Measurements from ENCODE around the gene CDC42BPA.

The CDC42BPA gene

DNA sequence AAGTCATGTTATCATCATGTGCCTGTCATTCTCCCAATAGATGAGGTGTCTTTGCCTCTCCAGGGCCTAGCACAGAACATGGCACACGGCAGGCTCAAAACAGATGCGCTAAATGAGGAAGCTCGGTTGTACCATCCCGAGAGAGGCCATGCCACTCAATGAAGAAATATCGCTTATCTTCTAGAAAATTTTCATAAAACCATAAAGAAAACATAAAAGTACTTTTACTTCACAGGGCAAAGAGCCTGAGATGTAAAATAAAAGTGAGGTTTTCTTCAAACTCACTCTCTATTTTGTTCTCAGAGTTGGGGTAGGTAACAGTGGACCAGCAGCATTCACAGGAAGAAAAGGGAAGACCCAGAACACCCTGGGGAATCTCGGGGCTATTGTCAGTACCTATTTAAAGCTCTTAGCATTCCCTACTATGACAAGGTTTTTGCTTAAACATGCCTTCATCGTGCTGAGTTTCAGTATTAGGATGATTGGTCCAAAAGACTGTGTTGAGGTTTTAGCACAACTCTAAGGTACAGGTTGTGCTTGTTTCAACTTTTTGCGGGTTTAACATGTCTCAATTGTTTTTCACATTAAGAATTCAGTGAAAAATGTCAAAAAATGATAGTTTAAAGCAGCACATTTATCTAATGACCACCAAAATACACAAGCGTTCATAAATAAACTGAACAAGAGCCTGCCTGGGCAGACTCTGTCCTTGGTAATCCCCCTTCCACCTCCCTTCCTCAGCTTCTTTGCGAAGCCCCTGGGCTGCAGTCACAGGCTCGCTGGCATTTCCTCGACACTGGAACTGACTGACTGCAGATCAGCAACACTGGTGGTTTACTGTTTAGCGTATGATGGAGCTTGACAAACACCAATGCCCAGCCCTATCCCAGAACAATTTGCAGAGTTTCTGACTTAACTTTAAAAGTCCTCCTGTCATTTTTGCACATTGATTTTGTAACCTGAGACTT lies 322.6 kb downstream of the CDC42BPA start:
- FAIRE-seq, result no peak
- no peak for DNase-seq (ENCODE audit: low spot score)

GRCh38 chr1:226994586-226995364 lies 323.5 kb downstream of the CDC42BPA start:
- no peak for FAIRE-seq
- DNase-seq (ENCODE audit: low spot score), result no peak

- no peak for DNase-seq (ENCODE audit: low spot score)
- FAIRE-seq, result no peak
Measured at GRCh38 chr1:226993814-226994585, 324.3 kb downstream of the CDC42BPA start.

DNA sequence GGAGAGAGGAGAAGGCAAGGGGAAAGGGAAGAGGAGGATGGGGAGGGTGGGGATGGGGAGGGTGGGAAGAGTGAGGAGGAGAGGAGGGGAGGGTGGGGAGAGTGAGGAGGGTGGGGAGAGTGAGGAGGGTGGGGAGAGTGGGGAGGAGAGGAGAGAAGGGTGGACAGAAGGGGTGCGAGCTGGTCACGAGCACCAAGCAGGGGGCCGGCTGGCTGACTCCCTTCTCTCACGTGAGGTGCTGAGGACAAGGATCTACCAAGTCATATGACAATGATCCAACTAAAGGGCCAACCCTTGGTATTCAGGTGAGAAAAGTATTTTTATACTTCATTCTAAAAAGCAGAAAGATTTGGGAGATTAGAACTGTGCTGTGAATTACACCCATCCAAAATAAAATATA lies 326.4 kb downstream of the CDC42BPA start:
- no peak for DNase-seq (ENCODE audit: low spot score)
- no peak for FAIRE-seq

DNA sequence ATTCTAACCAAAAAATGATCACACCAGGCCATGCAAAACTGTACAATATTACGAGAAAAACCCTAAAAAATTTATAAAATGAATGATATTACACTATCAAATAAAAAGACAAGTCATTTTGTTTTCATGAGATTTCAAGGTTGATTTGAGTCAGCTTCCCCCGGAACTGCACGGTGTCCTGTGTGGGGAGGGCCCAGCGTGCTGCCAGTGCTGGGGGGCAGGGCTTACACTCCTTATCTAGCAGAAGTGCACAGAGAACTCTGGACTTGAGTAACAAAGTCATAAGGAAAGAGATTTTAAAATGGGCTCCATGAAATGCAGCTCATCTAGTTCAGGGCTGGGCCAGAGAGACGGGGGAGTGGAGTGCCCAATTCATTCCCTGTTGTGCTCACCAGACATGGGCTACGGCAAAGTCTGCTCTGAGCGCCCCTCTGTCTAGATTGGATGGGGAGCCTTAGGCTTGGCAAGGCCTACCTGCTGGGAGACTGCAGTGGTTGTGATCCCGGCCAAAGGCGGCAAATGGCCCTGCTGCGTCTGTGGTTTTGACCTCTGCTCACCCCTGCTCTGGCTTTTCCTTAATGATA lies 328.1 kb downstream of the CDC42BPA start:
- no peak for DNase-seq (ENCODE audit: low spot score)

DNA sequence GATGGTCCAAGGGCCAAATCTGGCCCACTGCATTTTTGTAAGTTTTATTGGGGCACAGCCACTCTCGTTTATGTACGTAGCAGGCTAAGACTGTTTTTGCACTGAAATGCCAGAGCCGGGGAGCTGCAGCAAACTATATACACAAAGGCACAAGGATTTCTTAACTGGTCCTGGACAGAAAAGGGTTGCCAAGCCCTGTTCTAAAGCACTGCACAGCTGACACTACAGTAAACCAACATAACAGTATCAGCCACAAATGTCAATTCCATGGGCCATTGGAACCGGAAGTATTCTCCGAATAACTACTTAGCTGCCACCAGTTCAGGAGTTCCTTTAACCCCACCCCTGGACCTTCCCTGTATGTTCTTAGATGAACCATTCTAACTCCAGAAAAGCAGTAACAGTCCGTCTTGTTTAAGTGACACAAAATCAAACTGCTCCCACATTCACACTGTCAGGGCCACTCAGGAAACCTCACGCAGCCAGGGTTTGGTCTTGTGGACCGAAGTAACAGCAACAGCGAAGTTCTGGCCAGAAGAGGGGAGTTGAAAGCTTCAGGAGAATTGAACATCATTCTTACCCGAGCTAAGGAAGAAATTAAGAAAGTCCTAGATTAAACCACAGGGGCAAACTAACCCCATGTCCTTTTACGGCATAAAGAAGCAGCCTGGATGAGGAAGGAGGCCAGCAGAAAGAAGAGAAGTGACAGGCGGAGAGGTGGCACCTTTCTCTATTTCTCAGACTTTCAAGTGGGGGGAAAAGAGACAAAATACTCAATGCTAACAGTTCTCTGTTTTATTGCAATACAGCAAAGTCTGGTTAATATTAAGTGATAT lies 329.0 kb downstream of the CDC42BPA start:
- DNase-seq (ENCODE audit: low spot score) (no peak), FAIRE-seq (no peak)

More for the DNA sequence above, 328.1 kb downstream of the CDC42BPA start:
- no peak for FAIRE-seq

DNA sequence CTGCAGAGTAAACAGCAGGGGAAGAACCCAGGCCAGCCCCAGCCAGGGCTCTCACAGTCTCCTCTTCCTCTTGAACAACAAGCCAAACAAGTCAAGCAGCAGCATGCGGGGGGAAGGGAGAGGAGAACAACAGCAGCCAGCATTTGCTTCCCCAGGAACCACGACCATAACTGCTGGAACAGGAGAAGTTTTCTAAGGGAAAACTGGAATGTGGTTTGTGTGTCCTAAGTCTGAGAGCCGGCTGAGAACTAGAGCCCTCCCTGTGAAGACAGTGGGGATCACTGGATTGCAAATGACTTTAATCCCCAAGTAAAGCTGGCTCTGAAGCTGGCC lies 330.0 kb downstream of the CDC42BPA start:
- no peak for FAIRE-seq
- no peak for DNase-seq (ENCODE audit: low spot score)

- no peak for DNase-seq (ENCODE audit: low spot score)
- no peak for FAIRE-seq
Measured at GRCh38 chr1:226987623-226988333, 330.5 kb downstream of the CDC42BPA start.

DNA sequence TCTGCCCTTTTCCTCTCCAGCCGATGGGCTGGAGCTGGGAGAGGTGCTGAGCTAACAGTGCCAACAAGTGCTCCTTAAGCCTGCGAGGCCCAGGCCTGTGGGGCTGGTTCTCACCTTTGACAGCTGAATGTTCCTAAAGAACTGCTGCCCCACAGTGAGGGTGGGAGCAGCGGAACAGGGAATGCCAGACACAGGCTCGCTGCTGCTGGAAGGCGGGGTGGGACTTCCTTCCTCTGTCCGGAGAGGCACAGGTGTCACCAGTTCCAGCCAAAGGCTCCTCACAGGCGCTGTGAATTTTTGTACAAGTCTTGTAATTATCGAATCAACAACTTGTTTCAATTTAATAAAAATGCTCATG lies 331.1 kb downstream of the CDC42BPA start:
- FAIRE-seq, result no peak
- DNase-seq (ENCODE audit: low spot score), result no peak

DNA sequence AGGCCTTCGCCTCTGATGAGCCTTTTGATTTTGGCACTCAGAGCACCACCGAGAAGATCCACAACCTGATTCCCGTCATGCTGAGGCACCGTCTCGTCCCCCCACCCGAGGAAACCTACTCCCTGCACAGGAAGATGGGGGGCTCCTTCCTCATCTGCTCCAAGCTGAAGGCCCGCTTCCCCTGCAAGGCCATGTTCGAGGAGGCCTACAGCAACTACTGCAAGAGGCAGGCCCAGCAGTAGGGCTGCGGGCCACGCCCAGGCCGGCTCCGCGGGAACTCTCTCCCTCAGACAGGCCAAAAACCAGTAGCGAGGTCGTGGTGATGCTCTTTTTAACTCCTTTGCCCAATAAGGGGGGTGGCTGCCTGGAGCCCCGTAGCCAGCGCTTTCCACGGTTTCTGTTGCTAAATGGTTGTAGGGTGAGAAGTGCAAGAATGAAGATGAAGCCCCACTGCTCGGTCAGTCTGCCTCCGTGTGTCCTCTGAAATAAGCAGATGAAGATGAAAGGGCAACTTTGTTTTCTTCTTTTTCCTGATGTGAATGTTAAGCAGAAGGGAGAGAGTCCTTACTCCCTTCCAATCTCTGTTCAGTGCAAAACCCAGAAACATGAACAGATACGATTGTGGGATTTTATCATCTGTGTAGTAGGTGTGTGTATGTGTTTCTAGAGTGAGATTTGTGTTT lies 331.7 kb downstream of the CDC42BPA start:
- DNase-seq (ENCODE audit: low spot score), result no peak
- no peak for FAIRE-seq

- DNase-seq (ENCODE audit: low spot score) (no peak), FAIRE-seq (no peak)
Measured at GRCh38 chr1:226985839-226986463, 332.3 kb downstream of the CDC42BPA start.

- DNase-seq (ENCODE audit: low spot score), result no peak
- FAIRE-seq, result no peak
Measured at GRCh38 chr1:226985239-226985838, 333.0 kb downstream of the CDC42BPA start.

GRCh38 chr1:226984521-226985238 lies 333.6 kb downstream of the CDC42BPA start:
- FAIRE-seq (no peak), DNase-seq (ENCODE audit: low spot score) (no peak)

- DNase-seq (ENCODE audit: low spot score), result no peak
- no peak for FAIRE-seq
Measured at GRCh38 chr1:226983992-226984364, 334.3 kb downstream of the CDC42BPA start.

DNA sequence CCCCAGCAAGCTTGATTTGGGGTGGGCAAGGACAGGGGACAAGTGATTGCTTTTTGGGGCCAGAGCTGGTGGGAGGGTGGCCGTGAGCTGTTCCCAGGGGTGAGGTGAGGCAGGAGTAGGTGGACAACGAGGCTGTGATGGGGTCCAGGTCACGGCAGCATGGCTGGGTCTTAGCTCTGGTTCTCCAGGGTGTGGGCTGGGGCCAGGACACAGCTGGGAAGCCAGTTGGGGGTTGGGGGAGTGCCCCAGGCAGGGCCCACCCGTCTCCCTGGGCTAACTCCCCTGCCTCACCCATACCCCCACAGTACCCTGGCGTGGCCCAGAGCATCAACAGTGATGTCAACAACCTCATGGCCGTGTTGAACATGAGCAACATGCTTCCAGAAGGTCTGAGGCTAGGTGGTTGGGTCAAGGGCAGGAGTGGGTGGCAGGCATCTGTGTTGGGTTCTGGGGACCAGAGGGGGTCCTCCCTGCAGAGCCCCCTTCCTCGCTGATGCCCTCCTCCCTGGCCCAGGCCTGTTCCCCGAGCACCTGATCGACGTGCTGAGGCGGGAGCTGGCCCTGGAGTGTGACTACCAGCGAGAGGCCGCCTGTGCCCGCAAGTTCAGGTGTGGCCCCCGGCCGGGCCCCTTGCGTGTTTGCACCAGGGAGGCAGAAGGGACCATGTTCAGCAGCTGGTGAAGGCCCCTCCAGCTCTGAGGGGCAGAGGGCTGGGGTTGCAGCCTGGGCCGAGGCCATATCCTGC lies 334.9 kb downstream of the CDC42BPA start:
- DNase-seq (ENCODE audit: low spot score) (no peak), FAIRE-seq (no peak)

- FAIRE-seq, result no peak
- no peak for DNase-seq (ENCODE audit: low spot score)
Measured at GRCh38 chr1:226982451-226983177, 335.7 kb downstream of the CDC42BPA start.
